Parathyroid adenoma (tissue), 2 donors: ENCODE data around the gene NTN3.

Experiments used
- H2AFZ ChIP-seq: fragments of 300-600 bp; sonication (generic); one replicate; pipeline ENCODE4 v1.7.0; 2017; ENCODE audit warnings: antibody characterized with exemption, mild to moderate bottlenecking
- H3K27ac ChIP-seq: fragments of 300-600 bp; sonication (generic); one replicate; pipeline ENCODE4 v1.7.0; 2017
- H3K27me3 ChIP-seq: fragments of 300-600 bp; sonication (generic); one replicate; pipeline ENCODE4 v1.7.0; 2017; ENCODE audit warnings: low read length; ENCODE audit not compliant: control insufficient read depth, insufficient read depth
- H3K36me3 ChIP-seq: fragments of 300-600 bp; sonication (generic); one replicate; pipeline ENCODE4 v1.7.0; 2017; ENCODE audit warnings: low read length; ENCODE audit not compliant: control insufficient read depth, insufficient read depth
- H3K4me1 ChIP-seq: fragments of 300-600 bp; sonication (generic); one replicate; pipeline ENCODE4 v1.7.0; 2017; ENCODE audit warnings: control low read depth
- H3K4me2 ChIP-seq: fragments of 300-600 bp; sonication (generic); one replicate; pipeline ENCODE4 v1.7.0; 2017; ENCODE audit warnings: low read length
- H3K4me3 ChIP-seq: fragments of 300-600 bp; sonication (generic); one replicate; pipeline ENCODE4 v1.7.0; 2017; ENCODE audit warnings: low read depth, low read length
- H3K79me2 ChIP-seq: fragments of 300-600 bp; sonication (generic); one replicate; pipeline ENCODE4 v1.7.0; 2017; ENCODE audit warnings: control low read depth
- H3K9ac ChIP-seq: fragments of 300-600 bp; sonication (generic); one replicate; pipeline ENCODE4 v1.7.0; 2017; ENCODE audit warnings: mild to moderate bottlenecking
- H3K9me3 ChIP-seq: fragments of 300-600 bp; sonication (generic); one replicate; pipeline ENCODE4 v1.7.0; 2017; ENCODE audit warnings: low read length; ENCODE audit not compliant: control insufficient read depth
- TF ChIP-seq, protein P1 (sequence below): fragments of 300-600 bp; sonication (generic); IDR thresholded peaks from one replicate; pipeline ENCODE4 v1.7.0; 2017; ENCODE audit warnings: antibody characterized with exemption, mild to moderate bottlenecking
- donor health status: primary hyperparathyroidism.

The NTN3 gene

DNA sequence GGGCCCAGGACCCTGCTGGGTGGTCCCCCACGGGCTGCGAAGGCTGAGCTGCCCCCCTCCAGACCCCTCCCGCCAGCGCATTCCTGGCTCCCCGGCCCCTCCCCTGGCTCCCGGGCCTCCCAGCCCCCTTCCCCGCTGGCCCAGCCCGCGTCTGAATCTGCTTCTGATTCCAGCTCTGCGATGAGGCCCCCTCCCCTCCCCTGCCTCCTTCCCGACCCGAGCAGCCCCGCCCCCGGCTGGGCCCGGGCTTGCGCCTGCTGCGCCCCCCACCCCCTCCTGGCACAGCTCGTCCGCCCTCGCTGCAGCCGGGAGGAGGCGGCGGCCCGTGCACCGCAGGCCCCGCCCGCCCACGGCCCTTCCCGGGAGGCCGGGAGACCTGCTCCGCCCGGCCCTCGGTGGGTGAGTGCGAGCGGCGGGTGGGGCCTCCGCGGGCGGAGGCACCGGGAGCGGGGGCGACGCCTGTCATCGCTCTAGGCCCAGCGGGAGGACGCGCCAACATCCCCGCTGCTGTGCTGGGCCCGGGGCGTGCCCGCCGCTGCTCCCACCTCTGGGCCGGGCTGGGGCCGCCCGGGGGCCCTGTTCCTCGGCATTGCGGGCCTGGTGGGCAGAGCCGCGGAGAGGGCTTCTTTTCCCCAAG, at the start of gene NTN3:
TSS of gene NTN3 (plus strand) at position 282 of the 637 bp plus-strand sequence. CDS start 405 bp downstream, outside the sequence.
- Histone ChIP-seq H3K4me3 (no peak within 1 kb of the TSS), H3K27ac (no peak within 1 kb of the TSS), H3K9me3 (no peaks in the 10 kb centered on the region), H3K4me1 (peaks cover 12% of the 10 kb centered on the region), H3K27me3 (no peaks in the 10 kb centered on the region), H3K36me3 (no peaks in the 10 kb centered on the region), H3K9ac (no peak within 1 kb of the TSS), H2AFZ (peak within 1 kb of the TSS; percentile 5), H3K4me2 (no peak within 1 kb of the TSS), H3K79me2 (no peaks in the 10 kb centered on the region)
- TF ChIP-seq, protein P1, sequence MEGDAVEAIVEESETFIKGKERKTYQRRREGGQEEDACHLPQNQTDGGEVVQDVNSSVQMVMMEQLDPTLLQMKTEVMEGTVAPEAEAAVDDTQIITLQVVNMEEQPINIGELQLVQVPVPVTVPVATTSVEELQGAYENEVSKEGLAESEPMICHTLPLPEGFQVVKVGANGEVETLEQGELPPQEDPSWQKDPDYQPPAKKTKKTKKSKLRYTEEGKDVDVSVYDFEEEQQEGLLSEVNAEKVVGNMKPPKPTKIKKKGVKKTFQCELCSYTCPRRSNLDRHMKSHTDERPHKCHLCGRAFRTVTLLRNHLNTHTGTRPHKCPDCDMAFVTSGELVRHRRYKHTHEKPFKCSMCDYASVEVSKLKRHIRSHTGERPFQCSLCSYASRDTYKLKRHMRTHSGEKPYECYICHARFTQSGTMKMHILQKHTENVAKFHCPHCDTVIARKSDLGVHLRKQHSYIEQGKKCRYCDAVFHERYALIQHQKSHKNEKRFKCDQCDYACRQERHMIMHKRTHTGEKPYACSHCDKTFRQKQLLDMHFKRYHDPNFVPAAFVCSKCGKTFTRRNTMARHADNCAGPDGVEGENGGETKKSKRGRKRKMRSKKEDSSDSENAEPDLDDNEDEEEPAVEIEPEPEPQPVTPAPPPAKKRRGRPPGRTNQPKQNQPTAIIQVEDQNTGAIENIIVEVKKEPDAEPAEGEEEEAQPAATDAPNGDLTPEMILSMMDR, result no peak

DNA sequence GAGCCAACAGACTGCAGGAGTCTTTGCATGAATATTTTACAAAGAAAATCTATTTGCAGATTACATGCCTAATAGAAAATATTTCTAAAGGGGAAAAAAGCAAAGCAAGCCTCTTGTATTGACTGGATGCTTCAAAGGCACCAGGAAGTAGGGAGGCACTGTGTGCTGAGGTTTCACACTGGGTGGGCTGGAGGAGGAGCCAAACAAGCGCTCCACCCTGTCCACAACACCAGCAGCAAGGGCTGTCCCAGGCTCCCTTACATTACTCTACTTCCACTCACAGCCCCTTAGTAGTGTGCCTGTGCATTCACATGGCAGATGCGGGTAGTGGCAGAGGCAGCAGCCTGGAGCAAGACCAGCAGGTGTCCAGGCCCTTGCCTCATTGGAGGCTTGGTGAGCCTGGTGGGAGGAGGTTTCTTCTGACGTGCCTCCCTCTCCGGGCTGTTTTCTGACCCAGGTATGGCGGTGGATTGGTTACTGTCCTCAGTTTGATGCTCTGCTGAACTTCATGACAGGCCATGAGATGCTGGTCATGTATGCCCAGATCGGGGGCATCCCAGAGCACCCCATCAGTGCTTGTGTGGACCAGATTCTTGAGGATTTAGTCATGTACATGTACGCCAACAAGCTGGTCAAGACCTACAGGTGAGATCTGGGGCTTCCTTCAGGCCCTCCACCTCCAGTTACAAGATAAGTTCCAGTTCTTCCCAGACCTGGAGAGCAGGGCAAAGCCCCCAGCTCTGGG, 48.8 kb upstream of the NTN3 start:
- Histone ChIP-seq H3K9ac (no peak overlapping the region), H3K79me2 (no peaks in the 10 kb centered on the region), H3K9me3 (no peaks in the 10 kb centered on the region), H3K27ac (no peak overlapping the region), H3K27me3 (no peaks in the 10 kb centered on the region), H3K4me3 (no peak overlapping the region), H2AFZ (no peak overlapping the region), H3K36me3 (no peaks in the 10 kb centered on the region), H3K4me1 (no peaks in the 10 kb centered on the region), H3K4me2 (no peak overlapping the region)
- TF ChIP-seq, protein P1, result no peak

DNA sequence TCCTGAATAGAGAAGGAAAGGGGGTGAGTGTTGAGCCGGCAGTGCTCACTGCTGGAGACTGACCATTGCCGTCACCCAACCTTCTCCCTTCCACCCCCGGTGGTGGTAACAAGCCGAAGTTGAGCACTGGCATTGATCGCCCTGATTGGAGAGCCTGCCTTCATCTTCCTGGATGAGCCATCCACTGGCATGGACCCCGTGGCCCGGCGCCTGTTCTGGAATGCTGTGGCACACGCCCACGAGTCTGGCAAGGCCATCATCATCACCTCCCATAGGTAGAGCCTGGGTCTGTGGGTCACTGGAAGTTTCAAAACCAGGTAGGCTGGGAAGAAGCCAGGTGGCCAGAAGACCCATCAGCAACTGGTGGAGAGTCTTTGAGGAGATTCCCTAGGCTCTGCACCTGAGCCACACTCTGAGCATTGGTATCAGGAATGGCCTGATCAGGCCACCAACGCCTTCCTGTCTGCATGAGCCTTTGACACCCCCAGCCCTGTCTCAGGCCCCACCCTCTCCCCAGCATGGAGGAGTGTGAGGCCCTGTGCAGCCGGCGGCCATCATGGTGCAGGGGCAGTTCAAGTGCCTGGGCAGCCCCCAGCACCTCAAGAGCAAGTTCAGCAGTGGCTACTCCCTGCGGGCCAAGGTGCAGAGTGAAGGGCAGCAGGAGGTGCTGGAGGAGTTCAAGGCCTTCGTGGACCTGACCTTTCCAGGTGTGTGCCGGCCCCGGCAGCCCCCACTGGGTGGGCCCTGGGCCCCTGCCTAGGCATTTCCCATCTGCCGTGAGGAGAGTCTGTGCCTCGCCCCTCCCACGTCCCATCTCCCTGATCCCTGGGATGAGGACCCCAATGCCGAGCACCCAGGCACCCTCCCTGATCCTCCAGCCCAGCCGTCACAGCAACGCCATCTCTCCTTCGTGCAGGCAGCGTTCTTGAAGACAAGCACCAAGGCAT, 46.8 kb upstream of the NTN3 start:
- H3K27ac ChIP-seq, result no peak overlapping the region
- TF ChIP-seq, protein P1, result no peak
- H3K9me3 ChIP-seq, result no peaks in the 10 kb centered on the region

DNA sequence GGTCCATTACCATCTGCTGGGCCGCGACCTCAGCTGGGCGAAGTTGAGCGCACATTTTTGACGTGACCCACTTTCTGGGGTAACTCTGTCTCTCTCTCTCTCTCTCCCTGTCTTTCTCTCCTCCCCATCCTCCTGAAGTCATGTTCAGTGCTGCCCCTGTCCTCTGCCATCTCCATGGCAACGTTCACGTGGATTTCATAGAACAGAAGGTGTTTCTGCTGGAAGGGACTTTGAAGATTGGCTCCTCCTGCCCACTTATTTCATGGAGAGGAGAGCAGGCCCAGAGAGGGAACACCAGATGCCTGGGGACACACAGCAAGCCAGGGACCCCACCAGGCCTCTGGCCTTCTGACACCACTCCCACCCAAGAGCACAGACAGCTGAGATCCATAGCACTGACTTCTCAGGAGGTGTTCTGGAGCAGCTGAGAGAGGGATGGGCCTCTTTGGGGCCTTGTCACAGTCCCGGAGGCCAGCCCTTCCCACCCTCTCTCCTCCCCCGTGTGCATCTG, 46.0 kb upstream of the NTN3 start:
- Histone ChIP-seq H3K4me1 (peaks cover 2% of the 10 kb centered on the region), H3K79me2 (no peaks in the 10 kb centered on the region), H3K4me3 (no peak overlapping the region), H3K9ac (no peak overlapping the region), H3K27ac (no peak overlapping the region), H2AFZ (no peak overlapping the region), H3K27me3 (no peaks in the 10 kb centered on the region), H3K9me3 (no peaks in the 10 kb centered on the region), H3K36me3 (no peaks in the 10 kb centered on the region), H3K4me2 (no peak overlapping the region)
- TF ChIP-seq, protein P1, result no peak

More for the DNA sequence above, 46.8 kb upstream of the NTN3 start:
- H3K27me3 ChIP-seq, result no peaks in the 10 kb centered on the region
- no peaks in the 10 kb centered on the region for H3K36me3 ChIP-seq
- H3K9ac ChIP-seq, result no peak overlapping the region
- H3K4me3 ChIP-seq, result no peak overlapping the region
- H3K79me2 ChIP-seq, result no peaks in the 10 kb centered on the region
- no peaks in the 10 kb centered on the region for H3K4me1 ChIP-seq
- H3K4me2 ChIP-seq, result no peak overlapping the region
- no peak overlapping the region for H2AFZ ChIP-seq
